Measurements from ENCODE around the gene MYCL. TPM values are rescaled to one million over a fixed set of nuclear protein-coding genes. Genes with fewer than 3 reads are reported as not detected.

The MYCL gene
- total RNA-seq, 2 experiments from 2014 or later: 0.07 TPM; not detected in 1

DNA sequence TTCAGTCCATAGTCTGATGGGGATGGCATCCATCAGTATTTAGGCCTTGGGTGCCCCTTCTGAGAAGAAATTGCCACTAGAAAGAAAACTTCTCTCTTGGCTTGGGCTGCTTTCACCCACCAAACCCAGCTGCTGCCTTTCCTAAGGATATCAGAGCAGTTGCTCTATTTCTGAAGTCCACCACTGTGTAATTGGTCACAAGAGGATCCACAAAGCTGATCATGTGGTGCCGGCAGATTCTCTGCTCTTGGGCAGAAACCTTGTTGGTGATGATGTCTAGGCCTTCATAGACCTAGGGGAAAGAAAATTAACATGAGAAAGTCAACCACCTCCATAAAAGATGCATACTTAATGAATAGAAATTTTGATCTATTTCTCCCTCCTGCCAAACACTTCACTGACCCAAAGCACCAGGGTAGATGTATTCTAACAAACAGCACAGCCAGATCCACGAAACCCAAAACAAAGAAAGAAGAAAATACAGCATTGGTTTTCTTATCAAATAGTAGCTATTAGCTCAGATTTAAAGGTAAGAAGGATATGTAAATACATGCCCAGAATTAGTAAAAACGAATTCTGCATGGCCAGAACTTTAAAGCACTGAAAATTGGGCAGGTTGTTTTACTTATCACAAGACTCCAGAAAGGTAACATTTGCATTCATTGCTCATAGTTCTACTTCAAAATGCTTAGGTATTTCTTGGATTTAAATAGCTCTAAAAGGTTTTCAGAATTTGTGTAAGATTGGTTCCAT, 44.4 kb downstream of the MYCL start:
- DNase-seq: no peak
- POLR2A ChIA-PET: no interaction called here

DNA sequence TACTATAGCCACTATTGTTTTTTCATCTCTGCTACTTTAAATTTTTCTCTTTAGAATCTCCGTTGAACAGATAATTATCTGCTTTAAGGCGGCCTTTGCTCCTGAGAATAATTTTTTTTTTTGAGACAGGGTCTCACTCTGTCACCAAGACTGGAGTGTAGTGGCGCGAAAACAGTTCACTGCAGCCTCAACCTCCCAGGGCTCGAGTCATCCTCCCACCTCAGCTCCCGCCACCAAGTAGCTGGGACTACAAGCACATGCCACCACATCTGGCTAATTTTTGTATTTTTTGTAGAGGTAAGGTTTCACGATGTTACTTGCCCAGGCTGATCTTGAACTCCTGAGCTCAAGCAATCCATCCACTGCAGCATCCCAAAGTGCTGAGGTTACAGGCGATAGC, 47.0 kb downstream of the MYCL start:
- H3K4me3 Mint-ChIP-seq: no peak overlapping the region
- CTCF ChIA-PET: no interaction called here
- POLR2A ChIA-PET: interaction anchor here (0.9 kb wide), 1 partner anchor 9 kb away, joined by 3 read pairs; no protein-coding TSS in a partner anchor
- H3K4me1 Mint-ChIP-seq (ENCODE audit: low read depth): peaks cover 10% of the 10 kb centered on the region
- no peaks in the 10 kb centered on the region for H3K27me3 Mint-ChIP-seq
- intact Hi-C loops (cut with micrococcal nuclease): no loop called here
- no peak overlapping the region for H3K27ac Mint-ChIP-seq
- peaks cover 9% of the 10 kb centered on the region for H3K36me3 Mint-ChIP-seq
- DNase-seq: no peak
- H3K9me3 Mint-ChIP-seq: no peaks in the 10 kb centered on the region

More for the DNA sequence above, 44.4 kb downstream of the MYCL start:
- CTCF ChIA-PET: interaction anchor here (1.2 to 1.7 kb wide), 2 partner anchors 45 to 117 kb away, joined by 3 to 4 read pairs; no protein-coding TSS in a partner anchor
- intact Hi-C loops (cut with micrococcal nuclease): no loop called here
- Mint-ChIP-seq H3K27ac (no peak overlapping the region), H3K4me1 (ENCODE audit: low read depth) (peaks cover 9% of the 10 kb centered on the region), H3K36me3 (peaks cover 13% of the 10 kb centered on the region), H3K9me3 (no peaks in the 10 kb centered on the region), H3K27me3 (no peaks in the 10 kb centered on the region), H3K4me3 (no peak overlapping the region)

DNA sequence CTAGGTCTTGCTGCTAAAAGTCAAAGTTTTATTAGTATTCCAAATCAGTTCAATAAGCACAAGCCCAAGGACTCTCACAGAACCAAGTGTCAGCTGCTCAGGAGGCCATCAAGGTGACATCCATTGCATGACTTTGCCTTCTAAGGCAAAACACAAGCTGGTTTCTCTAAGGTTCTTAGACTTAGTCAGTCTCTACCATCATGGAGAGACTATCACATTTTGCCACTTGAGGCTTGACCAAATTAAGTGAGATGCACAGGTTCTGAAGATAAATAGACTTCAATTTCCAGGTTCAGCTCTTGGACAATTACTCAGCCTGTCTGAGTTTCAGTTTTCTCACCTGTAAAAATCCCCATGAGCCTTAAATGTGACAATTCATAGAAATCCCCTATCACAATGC, 47.4 kb downstream of the MYCL start:
- no peak overlapping the region for H3K4me3 Mint-ChIP-seq
- peaks cover 10% of the 10 kb centered on the region for H3K4me1 Mint-ChIP-seq (ENCODE audit: low read depth)
- ChIA-PET POLR2A (interaction anchor here (0.9 kb wide), 1 partner anchor 9 kb away, joined by 3 read pairs; no protein-coding TSS in a partner anchor), CTCF (no interaction called here)
- no peaks in the 10 kb centered on the region for H3K9me3 Mint-ChIP-seq
- H3K27ac Mint-ChIP-seq: no peak overlapping the region
- intact Hi-C loops (cut with micrococcal nuclease): no loop called here
- no peak for DNase-seq
- H3K27me3 Mint-ChIP-seq: no peaks in the 10 kb centered on the region
- peaks cover 9% of the 10 kb centered on the region for H3K36me3 Mint-ChIP-seq

DNA sequence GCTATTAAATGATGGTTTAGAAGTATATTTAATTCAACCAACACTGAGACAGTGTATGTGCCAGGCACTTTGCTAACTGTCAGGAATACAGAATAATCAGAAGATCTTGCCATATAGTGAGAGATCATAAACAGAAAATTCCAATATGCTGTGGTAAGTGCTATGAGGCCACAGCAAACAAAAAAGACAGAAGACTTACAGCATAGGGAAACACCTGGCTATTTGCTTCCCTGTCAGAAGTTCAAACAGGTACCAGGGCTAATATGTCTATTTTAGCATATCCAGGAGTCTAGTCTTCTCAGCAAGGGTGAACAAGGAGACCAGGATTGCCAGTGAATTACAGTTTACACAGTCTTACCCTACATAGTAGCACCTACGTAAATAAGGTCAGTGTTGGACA, 48.8 kb downstream of the MYCL start:
- Mint-ChIP-seq H3K27me3 (no peaks in the 10 kb centered on the region), H3K9me3 (no peaks in the 10 kb centered on the region), H3K27ac (no peak overlapping the region), H3K4me1 (ENCODE audit: low read depth) (peaks cover 10% of the 10 kb centered on the region), H3K36me3 (peaks cover 9% of the 10 kb centered on the region), H3K4me3 (no peak overlapping the region)
- no peak for DNase-seq
- intact Hi-C loops (cut with micrococcal nuclease): no loop called here
- CTCF ChIA-PET: no interaction called here
- POLR2A ChIA-PET: no interaction called here

DNA sequence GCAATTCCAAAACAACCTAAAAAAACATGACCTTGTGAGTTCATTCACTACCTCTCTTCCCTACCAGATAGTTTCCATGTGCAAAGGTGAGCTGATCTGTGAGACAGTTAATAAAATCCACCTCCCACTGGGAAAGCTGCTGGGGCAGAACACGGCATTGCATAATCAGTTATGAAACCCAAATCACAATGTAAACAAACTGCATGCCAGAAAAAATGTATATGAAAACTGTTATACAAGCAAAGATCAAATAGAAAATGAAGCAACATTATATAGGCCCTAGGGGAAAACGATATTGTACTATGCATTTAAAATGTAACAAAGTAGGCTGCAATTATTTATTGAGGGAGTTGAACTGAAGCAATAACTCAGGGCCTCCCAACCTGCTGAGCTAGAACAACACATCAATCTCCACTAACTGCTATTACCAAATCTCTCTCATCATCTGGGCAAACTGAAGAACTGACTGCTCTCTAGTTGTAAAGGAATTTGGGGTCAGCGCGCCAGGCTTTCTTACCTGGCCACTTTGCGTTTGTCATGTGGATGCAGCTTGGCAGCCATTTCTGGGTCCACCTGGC, 49.4 kb downstream of the MYCL start:
- Mint-ChIP-seq H3K4me1 (ENCODE audit: low read depth) (peaks cover 10% of the 10 kb centered on the region), H3K4me3 (no peak overlapping the region)

DNA sequence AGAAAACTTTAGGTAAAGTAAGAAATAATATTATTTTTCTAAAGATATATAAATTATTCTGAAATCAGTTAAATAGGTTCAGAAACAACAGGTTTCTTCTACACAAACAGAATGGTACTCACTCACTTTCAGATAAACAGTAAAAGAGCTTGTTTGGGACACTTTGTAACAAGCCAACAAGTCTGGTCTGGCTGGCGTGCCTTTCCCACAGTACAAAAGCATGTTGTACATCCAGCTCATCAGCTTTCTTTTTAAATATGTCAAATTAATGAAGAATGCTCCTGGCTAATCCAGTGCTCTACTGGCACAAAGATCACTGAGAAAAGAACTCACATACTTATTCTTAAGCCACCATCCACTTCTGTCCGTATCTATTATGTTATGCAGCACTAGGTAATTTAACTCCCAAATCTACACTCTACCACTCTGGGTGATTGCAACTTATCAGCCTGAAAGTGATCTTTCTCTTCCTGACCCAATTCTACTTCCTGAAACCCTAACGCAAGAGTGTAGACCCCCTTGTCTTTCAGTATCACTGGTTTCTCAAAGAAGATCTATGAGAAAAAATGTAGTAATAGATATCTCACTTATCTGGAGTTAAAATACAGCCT, 51.0 kb downstream of the MYCL start:
- no peaks in the 10 kb centered on the region for H3K27me3 Mint-ChIP-seq
- no peaks in the 10 kb centered on the region for H3K9me3 Mint-ChIP-seq
- POLR2A ChIA-PET: interaction anchor here (0.8 kb wide), 1 partner anchor 33 kb away, joined by 3 read pairs; the partner anchor contains the start of gene TRIT1
- H3K27ac Mint-ChIP-seq: peak overlapping the region; percentile 1
- H3K36me3 Mint-ChIP-seq: peaks cover 12% of the 10 kb centered on the region
- no peak for DNase-seq
- intact Hi-C loops (cut with micrococcal nuclease): no loop called here
- H3K4me1 Mint-ChIP-seq (ENCODE audit: low read depth): peaks cover 23% of the 10 kb centered on the region
- CTCF ChIA-PET: interaction anchor here (0.5 to 1.7 kb wide), 6 partner anchors 34 to 182 kb away, joined by 3 to 8 read pairs (median 4); partner anchors contain the start of gene MYCL
- no peak overlapping the region for H3K4me3 Mint-ChIP-seq

More for the DNA sequence above, 49.4 kb downstream of the MYCL start:
- ChIA-PET POLR2A (no interaction called here), CTCF (no interaction called here)
- intact Hi-C loops (cut with micrococcal nuclease): no loop called here
- Mint-ChIP-seq H3K27ac (no peak overlapping the region), H3K9me3 (no peaks in the 10 kb centered on the region), H3K27me3 (no peaks in the 10 kb centered on the region), H3K36me3 (peaks cover 9% of the 10 kb centered on the region)
- no peak for DNase-seq

DNA sequence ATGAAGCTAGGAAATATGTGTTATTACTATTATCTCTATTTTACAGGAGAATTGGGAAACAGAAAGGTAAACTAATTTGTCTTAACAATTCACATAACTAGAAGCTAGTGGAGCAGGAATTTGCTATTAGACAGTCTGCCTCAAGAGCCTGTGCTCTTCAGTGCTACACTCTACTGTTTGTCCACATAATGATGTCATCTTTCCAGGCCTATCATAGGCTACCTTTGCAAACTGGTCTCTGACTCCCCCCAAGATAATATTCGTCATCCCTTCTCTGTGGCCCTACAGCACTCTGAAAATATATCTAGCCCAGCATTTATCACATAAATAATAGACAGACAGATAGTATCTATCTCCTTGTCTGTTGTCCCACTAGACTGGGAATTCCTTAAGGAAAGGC, 52.5 kb downstream of the MYCL start:
- CTCF ChIA-PET: no interaction called here
- H3K9me3 Mint-ChIP-seq: no peaks in the 10 kb centered on the region
- peaks cover 35% of the 10 kb centered on the region for H3K4me1 Mint-ChIP-seq (ENCODE audit: low read depth)
- peaks cover 12% of the 10 kb centered on the region for H3K36me3 Mint-ChIP-seq
- POLR2A ChIA-PET: no interaction called here
- H3K4me3 Mint-ChIP-seq: no peak overlapping the region
- no peak for DNase-seq
- intact Hi-C loops (cut with micrococcal nuclease): no loop called here
- no peak overlapping the region for H3K27ac Mint-ChIP-seq
- H3K27me3 Mint-ChIP-seq: no peaks in the 10 kb centered on the region

DNA sequence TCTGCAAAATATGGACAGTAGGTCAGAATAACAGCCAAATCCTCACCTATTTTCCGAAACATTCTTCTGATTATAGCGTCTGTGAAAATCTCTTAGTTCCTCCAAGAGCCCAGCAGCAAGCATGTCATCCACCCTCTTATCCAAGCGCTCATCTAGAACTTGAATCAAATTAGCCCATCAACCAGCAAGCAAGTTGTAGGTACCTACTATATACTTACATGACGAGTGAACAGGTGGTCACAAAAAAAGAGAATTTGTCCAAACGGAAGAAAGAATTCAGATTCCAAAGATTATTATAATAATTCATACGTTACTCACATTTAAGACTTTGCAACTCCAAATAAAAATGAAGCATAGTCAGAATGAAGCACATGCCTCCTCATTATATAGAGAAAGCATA, 53.8 kb downstream of the MYCL start:
- POLR2A ChIA-PET: no interaction called here
- H3K27me3 Mint-ChIP-seq: no peaks in the 10 kb centered on the region
- no peak overlapping the region for H3K4me3 Mint-ChIP-seq
- H3K4me1 Mint-ChIP-seq (ENCODE audit: low read depth): peaks cover 45% of the 10 kb centered on the region
- DNase-seq: no peak
- H3K9me3 Mint-ChIP-seq: no peaks in the 10 kb centered on the region
- intact Hi-C loops (cut with micrococcal nuclease): no loop called here
- H3K27ac Mint-ChIP-seq: no peak overlapping the region
- H3K36me3 Mint-ChIP-seq: peaks cover 14% of the 10 kb centered on the region
- CTCF ChIA-PET: no interaction called here

DNA sequence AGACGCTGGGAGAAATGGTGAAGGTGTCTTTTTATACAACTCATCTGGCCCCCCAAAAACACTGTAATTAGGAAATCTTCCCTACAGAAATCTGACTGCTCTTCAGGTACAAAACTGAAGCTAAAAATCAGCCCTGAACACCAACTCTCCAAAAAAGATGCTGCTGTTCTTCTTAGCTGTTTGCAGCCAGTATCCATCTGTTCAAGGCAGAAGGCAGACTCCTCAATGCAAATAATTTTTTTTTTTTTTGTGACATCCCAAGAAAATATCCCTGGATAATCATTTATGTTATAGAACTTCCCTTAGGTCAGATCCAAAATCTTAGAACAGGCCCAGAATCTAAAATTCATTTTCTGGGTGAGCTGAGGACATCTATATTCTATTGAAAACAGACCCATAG, 54.9 kb downstream of the MYCL start:
- ChIA-PET CTCF (interaction anchor here (0.5 to 3.7 kb wide), 3 partner anchors 48 to 202 kb away, joined by 3 to 17 read pairs (median 7); partner anchors contain the start of gene MYCL), POLR2A (no interaction called here)
- Mint-ChIP-seq H3K4me3 (no peak overlapping the region), H3K36me3 (peaks cover 23% of the 10 kb centered on the region), H3K27ac (peak overlapping the region; percentile 48), H3K27me3 (no peaks in the 10 kb centered on the region), H3K9me3 (no peaks in the 10 kb centered on the region), H3K4me1 (ENCODE audit: low read depth) (peaks cover 56% of the 10 kb centered on the region)
- intact Hi-C loops (cut with micrococcal nuclease): no loop called here
- DNase-seq: no peak

DNA sequence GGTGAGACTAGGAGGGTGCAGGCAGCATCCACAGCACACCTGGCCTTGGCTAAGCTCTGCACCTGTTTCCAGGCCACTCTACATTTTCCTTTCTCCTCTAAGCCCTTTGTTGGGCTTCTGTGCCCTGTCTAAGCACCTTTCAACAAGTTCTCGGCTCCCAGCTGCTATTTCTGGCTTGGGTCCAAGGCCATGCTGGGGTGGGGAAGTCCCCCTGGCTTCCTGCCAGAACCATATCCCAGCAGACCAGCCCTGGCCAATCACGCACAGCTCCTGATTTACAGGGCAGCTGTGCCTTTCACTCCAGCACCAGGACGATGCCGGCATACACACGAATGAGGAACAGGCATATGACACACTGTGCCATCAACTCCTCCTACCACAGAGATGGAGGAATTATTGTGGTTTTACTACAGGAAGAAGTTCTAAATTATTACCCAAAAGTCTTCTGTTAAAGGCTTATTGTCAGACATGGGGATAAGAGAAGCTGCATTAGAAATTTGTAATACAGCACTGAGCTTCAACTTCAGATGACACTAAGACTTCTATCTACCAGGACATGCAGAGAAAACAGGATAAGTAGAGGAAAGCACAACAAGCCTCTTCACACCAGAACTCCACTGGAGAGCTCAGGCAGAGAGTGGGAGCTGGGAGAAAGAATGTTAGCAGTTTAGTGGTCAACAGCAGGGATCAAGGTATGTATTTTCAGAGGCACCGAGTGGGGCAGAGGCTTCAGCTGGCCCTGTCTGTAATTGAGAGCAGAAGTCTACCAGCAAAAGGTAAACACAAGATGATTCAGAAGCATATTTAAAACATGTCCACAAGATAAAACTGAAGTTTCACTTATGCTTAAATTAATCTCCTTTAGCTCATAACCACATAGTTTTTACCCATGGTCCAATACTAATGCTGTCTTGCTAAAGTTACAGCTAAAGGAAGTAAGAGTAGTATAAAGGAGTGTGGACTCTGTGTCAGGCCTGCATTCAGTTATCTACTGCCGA, 55.8 kb downstream of the MYCL start:
- no peaks in the 10 kb centered on the region for H3K27me3 Mint-ChIP-seq
- intact Hi-C loops (cut with micrococcal nuclease): loop anchor here (2.0 kb wide), 1 partner anchor 37 kb away; the partner anchor contains the start of gene TRIT1
- H3K9me3 Mint-ChIP-seq: no peaks in the 10 kb centered on the region
- ChIA-PET CTCF (interaction anchor here (0.5 to 3.7 kb wide), 7 partner anchors 10 to 202 kb away, joined by 3 to 17 read pairs (median 4); partner anchors contain the start of gene MYCL), POLR2A (interaction anchor here (0.5 to 1.8 kb wide), 5 partner anchors 9 to 744 kb away, joined by 3 to 9 read pairs (median 3); partner anchors contain the start of gene MYCL)
- peaks cover 61% of the 10 kb centered on the region for H3K4me1 Mint-ChIP-seq (ENCODE audit: low read depth)
- peaks cover 31% of the 10 kb centered on the region for H3K36me3 Mint-ChIP-seq
- peak; percentile 90 for DNase-seq
- peak overlapping the region; percentile 64 for H3K27ac Mint-ChIP-seq
- peak overlapping the region; percentile 9 for H3K4me3 Mint-ChIP-seq

Measured in activated CD4-positive, alpha-beta memory T cell treated with anti-CD3 and anti-CD28 coated beads for 36 hours (primary cell).